ENCODE measurements around the gene RIN2. TPM values are rescaled to one million over a fixed set of nuclear protein-coding genes. Genes with fewer than 3 reads are reported as not detected.

The RIN2 gene
- total RNA-seq, 2 donors from 2014 or later: not detected

DNA sequence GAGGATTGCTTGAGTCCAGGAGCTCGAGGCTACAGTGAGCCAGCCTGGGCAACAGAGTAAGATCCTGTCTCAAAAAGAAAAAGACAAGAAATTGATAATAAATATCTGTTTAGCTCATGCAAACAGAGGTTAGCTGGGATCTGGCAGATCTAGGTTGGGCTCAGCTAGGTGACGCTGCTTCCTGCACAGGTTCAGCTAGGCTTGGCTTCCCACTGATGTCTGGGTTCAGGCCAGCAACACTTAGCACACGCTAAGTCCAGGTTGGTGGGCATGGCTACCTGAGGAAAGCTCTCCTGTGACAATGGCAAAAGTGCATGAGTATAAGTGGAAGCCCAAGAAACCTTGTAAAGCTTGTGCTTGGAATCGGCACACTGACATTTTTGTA lies 48.7 kb downstream of the RIN2 start:
- Mint-ChIP-seq H3K4me3 (no peak overlapping the region), H3K27ac (no peak overlapping the region), H3K36me3 (ENCODE audit: low read depth) (no peaks in the 10 kb centered on the region), H3K27me3 (peaks cover 8% of the 10 kb centered on the region), H3K9me3 (no peaks in the 10 kb centered on the region), H3K4me1 (no peaks in the 10 kb centered on the region)
- ATAC-seq (replicated peaks): no peak

DNA sequence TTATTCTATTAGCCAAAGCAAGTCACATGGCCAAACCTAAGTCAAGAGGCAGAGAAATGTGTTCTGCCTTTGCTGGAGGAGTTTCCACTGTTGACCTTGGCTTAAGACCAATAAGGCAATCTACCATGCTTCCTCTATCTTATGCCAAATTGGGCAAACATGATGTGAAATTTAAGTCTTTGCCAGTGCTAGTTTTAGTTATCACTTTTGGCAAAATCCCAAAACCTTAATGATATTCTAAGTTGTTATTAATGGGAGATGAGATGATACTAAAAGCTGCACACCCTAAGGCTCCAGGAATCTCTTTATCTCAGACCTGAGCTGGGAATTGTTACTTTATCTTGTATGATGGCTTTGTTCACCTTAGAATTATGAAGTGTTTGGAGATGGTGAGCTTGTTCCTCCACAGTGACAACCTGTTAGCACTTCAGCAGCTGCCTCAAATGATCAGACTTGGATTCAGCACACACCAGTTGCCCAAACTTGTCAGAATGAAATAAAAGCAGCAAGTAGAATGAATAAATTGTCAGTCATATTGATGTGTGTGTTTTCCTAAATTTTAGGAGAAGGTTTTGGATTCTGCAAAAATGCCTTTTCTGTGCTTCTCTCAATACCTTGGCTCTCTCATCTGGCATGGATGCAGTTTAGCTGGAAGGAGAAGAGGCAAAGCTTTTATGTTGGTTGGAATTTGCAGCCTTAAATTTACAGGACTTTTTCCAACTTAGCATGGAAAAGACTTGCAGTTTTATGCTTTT lies 49.3 kb downstream of the RIN2 start:
- Mint-ChIP-seq H3K36me3 (ENCODE audit: low read depth) (no peaks in the 10 kb centered on the region), H3K4me1 (no peaks in the 10 kb centered on the region), H3K27me3 (peaks cover 8% of the 10 kb centered on the region), H3K4me3 (no peak overlapping the region), H3K9me3 (no peaks in the 10 kb centered on the region), H3K27ac (no peak overlapping the region)
- no peak for ATAC-seq (replicated peaks)

Measured in activated T-helper 17 cell treated with anti-CD3 and anti-CD28 coated beads, Interleukin-2, amount 50 U/mL, for 72 hours (primary cell).